Neuron (in vitro differentiated cells): ENCODE data around the gene TBC1D1.

Experiments used
- H2AFZ ChIP-seq: one replicate; pipeline ENCODE4 v1.6.1; 2013; ENCODE audit warnings: low read depth, mild to moderate bottlenecking, inconsistent platforms, low read length, moderate library complexity
- H3K27me3 ChIP-seq: one replicate; pipeline ENCODE4 v1.6.1; 2013; ENCODE audit warnings: low read length; ENCODE audit not compliant: insufficient read depth
- H3K36me3 ChIP-seq: one replicate; pipeline ENCODE4 v1.6.1; 2013; ENCODE audit warnings: low read length; ENCODE audit not compliant: insufficient read depth
- H3K4me1 ChIP-seq: one replicate; pipeline ENCODE4 v1.6.1; 2013; ENCODE audit warnings: low read length; ENCODE audit not compliant: insufficient read depth
- H3K4me3 ChIP-seq: 2 replicates; pipeline ENCODE4 v1.5.1; 2013; ENCODE audit warnings: mild to moderate bottlenecking, low read length, moderate library complexity
- H3K9me3 ChIP-seq: one replicate; pipeline ENCODE4 v1.6.1; 2013; ENCODE audit warnings: low read length

TBC1D1 gene, protein sequence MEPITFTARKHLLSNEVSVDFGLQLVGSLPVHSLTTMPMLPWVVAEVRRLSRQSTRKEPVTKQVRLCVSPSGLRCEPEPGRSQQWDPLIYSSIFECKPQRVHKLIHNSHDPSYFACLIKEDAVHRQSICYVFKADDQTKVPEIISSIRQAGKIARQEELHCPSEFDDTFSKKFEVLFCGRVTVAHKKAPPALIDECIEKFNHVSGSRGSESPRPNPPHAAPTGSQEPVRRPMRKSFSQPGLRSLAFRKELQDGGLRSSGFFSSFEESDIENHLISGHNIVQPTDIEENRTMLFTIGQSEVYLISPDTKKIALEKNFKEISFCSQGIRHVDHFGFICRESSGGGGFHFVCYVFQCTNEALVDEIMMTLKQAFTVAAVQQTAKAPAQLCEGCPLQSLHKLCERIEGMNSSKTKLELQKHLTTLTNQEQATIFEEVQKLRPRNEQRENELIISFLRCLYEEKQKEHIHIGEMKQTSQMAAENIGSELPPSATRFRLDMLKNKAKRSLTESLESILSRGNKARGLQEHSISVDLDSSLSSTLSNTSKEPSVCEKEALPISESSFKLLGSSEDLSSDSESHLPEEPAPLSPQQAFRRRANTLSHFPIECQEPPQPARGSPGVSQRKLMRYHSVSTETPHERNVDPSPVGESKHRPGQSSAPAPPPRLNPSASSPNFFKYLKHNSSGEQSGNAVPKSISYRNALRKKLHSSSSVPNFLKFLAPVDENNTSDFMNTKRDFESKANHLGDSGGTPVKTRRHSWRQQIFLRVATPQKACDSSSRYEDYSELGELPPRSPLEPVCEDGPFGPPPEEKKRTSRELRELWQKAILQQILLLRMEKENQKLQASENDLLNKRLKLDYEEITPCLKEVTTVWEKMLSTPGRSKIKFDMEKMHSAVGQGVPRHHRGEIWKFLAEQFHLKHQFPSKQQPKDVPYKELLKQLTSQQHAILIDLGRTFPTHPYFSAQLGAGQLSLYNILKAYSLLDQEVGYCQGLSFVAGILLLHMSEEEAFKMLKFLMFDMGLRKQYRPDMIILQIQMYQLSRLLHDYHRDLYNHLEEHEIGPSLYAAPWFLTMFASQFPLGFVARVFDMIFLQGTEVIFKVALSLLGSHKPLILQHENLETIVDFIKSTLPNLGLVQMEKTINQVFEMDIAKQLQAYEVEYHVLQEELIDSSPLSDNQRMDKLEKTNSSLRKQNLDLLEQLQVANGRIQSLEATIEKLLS (N-terminal part only)

DNA sequence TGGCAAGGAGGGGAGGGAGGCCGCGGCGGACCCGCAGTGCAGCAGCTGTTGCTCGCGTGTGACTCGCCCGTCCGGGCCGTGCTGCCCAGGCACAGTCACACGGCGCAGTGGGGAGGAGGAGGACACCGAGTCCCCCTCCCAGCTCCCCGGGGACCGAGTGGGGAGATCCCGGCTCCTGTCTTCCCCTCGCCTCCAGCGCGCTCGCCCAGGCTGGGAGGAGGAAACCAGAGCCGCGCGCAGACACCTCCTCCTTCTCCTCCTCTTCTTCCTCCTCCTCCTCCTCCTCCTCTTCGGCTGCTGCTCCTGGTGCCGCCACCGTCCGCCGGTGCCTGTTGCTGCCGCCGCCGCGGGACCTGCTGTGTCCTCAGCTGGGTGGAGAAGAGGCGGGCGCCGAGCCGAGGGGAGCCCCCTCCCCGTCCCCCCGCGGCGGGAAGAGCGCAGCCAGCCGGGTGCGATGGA, at the start of gene TBC1D1:
Gene TBC1D1, plus strand, starts transcription at position 284 of the 459 bp plus-strand sequence. CDS start 11,012 bp downstream, outside the sequence.
- Histone ChIP-seq H3K4me1 (peaks cover 15% of the 10 kb centered on the region), H2AFZ (peak within 1 kb of the TSS; percentile 74), H3K27me3 (peaks cover 72% of the 10 kb centered on the region), H3K4me3 (peak within 1 kb of the TSS; percentile 47), H3K36me3 (no peaks in the 10 kb centered on the region), H3K9me3 (no peaks in the 10 kb centered on the region)

DNA sequence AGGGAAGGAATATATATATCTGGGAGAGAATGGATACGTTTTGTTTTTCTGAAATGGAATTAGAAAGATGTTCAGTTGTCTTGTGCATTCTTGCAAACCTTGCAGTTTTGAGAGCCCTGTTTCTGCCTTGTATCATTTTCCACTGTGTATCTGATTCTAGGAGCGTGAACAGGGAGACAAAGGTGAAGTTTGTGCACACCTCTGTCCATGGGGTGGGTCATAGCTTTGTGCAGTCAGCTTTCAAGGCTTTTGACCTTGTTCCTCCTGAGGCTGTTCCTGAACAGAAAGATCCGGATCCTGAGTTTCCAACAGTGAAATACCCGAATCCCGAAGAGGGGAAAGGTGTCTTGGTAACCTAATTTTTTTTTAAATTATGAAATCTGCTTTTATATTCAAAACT, 46.7 kb upstream of the TBC1D1 start:
- Histone ChIP-seq H2AFZ (no peak overlapping the region), H3K4me3 (no peak overlapping the region), H3K9me3 (no peaks in the 10 kb centered on the region), H3K36me3 (peaks cover 20% of the 10 kb centered on the region), H3K27me3 (no peaks in the 10 kb centered on the region), H3K4me1 (no peaks in the 10 kb centered on the region)

GRCh38 chr4:37845201-37845600, 45.7 kb upstream of the TBC1D1 start:
- H3K9me3 ChIP-seq: no peaks in the 10 kb centered on the region
- H3K4me1 ChIP-seq: no peaks in the 10 kb centered on the region
- no peaks in the 10 kb centered on the region for H3K27me3 ChIP-seq
- no peak overlapping the region for H3K4me3 ChIP-seq
- peaks cover 18% of the 10 kb centered on the region for H3K36me3 ChIP-seq
- H2AFZ ChIP-seq: no peak overlapping the region

- Histone ChIP-seq H3K27me3 (no peaks in the 10 kb centered on the region), H3K36me3 (peaks cover 19% of the 10 kb centered on the region), H2AFZ (no peak overlapping the region), H3K4me3 (no peak overlapping the region), H3K9me3 (no peaks in the 10 kb centered on the region), H3K4me1 (no peaks in the 10 kb centered on the region)
Measured at GRCh38 chr4:37847311-37847884, 43.5 kb upstream of the TBC1D1 start.

DNA sequence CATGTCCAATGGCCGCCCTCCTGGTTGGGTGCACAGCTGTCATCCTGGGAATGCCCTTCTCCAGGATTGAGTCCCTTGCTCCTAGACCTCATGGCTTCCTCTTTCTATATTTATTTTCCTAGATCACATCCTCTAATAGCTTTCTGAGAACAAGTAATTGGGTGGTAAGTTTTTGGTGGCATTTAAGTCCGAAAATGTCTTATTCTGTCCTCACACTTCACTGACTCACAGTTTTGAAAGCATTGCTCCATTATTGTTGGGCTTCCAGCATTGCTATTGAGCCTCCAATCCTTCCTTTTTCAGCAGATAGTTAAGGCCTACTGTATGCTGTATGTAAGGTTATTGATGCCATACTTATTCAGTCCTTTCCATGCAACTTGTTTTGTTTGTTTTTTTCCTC, 38.5 kb upstream of the TBC1D1 start:
- Histone ChIP-seq H3K36me3 (peaks cover 11% of the 10 kb centered on the region), H3K27me3 (no peaks in the 10 kb centered on the region), H3K4me3 (no peak overlapping the region), H3K4me1 (no peaks in the 10 kb centered on the region), H3K9me3 (no peaks in the 10 kb centered on the region), H2AFZ (no peak overlapping the region)

- Histone ChIP-seq H3K9me3 (no peaks in the 10 kb centered on the region), H3K27me3 (no peaks in the 10 kb centered on the region), H3K4me1 (no peaks in the 10 kb centered on the region), H2AFZ (no peak overlapping the region), H3K36me3 (peaks cover 3% of the 10 kb centered on the region), H3K4me3 (no peak overlapping the region)
Measured at GRCh38 chr4:37858112-37858511, 32.8 kb upstream of the TBC1D1 start.

DNA sequence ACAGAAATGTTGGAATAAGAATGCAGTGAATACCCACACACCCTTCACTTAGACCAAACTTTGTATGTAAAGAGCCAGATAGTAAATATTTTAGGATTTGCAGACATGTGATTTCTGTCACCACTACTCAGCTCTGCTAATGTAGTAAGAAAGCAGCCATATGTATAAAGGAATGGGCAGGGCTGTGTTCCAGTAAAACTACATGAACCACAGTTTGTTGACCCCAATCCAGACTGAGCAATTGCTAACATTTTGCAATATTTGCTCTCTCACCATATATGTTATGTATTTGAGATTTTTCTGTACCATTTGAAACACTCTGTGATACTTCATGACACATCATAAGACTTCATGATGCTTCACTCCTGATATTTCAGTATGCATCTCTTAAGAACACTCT, 32.0 kb upstream of the TBC1D1 start:
- Histone ChIP-seq H3K4me3 (no peak overlapping the region), H3K27me3 (no peaks in the 10 kb centered on the region), H3K4me1 (no peaks in the 10 kb centered on the region), H3K9me3 (no peaks in the 10 kb centered on the region), H3K36me3 (peaks cover 1% of the 10 kb centered on the region), H2AFZ (no peak overlapping the region)

GRCh38 chr4:37860266-37860665, 30.6 kb upstream of the TBC1D1 start:
- Histone ChIP-seq H3K4me1 (no peaks in the 10 kb centered on the region), H3K4me3 (no peak overlapping the region), H3K9me3 (no peaks in the 10 kb centered on the region), H2AFZ (no peak overlapping the region), H3K27me3 (no peaks in the 10 kb centered on the region), H3K36me3 (no peaks in the 10 kb centered on the region)

DNA sequence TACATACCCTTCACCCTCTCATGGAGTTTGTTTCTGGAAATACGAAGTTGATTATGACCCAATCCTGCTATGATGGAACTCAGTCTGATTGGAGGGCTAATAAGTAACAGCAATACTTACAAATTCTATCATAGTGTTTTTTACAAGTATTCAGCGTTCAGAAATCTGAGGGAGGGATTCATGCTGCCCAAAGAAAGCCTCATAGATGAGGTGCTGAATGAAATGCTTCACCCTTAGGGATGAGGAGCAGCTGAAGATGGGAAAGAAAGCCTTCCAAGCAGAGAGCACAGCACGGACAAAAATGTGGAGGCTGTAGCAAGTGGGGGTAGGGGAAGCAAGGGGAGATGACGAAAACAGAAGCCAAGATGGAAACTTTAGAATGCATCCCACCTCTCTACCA, 27.9 kb upstream of the TBC1D1 start:
- Histone ChIP-seq H3K4me1 (no peaks in the 10 kb centered on the region), H3K27me3 (no peaks in the 10 kb centered on the region), H3K36me3 (no peaks in the 10 kb centered on the region), H3K4me3 (no peak overlapping the region), H2AFZ (no peak overlapping the region), H3K9me3 (peaks cover 3% of the 10 kb centered on the region)

DNA sequence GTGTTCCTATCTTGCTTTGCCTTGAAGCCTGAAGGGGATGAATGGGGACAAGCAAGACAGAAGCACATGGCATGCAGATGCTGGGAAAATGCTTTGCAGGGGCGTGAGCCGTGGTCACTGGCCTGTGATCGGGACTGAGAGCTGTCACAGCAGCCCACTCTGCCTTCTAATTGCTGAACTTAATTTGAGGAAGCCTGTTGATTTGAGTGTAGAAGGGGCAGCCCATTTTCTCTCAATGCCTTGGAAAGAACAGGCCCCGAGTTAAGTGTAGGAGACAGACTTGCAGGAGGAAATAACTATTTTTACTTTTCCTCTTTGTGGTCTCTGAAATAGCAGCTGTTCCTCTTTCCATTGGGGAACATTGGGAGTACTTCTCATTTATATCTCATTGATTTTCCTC, 26.1 kb upstream of the TBC1D1 start:
- Histone ChIP-seq H3K4me1 (no peaks in the 10 kb centered on the region), H3K4me3 (no peak overlapping the region), H3K27me3 (no peaks in the 10 kb centered on the region), H2AFZ (no peak overlapping the region), H3K36me3 (no peaks in the 10 kb centered on the region), H3K9me3 (peaks cover 3% of the 10 kb centered on the region)

GRCh38 chr4:37865450-37865849, 25.4 kb upstream of the TBC1D1 start:
- Histone ChIP-seq H3K9me3 (peaks cover 3% of the 10 kb centered on the region), H3K36me3 (no peaks in the 10 kb centered on the region), H3K27me3 (no peaks in the 10 kb centered on the region), H3K4me3 (no peak overlapping the region), H3K4me1 (no peaks in the 10 kb centered on the region), H2AFZ (no peak overlapping the region)

DNA sequence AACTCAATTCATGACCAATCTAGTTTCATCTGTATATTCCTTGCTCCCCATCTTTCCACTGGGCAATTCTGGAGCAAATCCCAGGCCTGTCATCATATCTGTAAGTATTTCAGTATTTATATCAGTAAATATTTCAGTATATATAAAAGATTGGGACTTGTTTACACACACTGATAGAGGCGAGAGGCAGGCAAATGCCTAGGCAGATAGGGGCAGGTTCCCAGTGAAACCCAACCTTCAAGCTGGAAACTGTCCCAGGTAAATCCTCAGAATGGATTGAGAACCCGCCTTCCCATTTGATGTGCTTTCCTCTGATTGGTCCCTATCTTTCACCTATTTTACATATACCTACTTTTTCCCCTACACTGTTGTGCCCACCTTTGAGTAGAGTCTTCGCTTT, 23.8 kb upstream of the TBC1D1 start:
- no peaks in the 10 kb centered on the region for H3K27me3 ChIP-seq
- H3K4me1 ChIP-seq: no peaks in the 10 kb centered on the region
- no peaks in the 10 kb centered on the region for H3K36me3 ChIP-seq
- peaks cover 3% of the 10 kb centered on the region for H3K9me3 ChIP-seq
- H3K4me3 ChIP-seq: no peak overlapping the region
- no peak overlapping the region for H2AFZ ChIP-seq
